GM19372 (cell line): ENCODE data around the gene MED29.

Source experiments
- ATAC-seq: cut with Tn5 transposase; IDR thresholded peaks from one replicate; pipeline ENCODE4 v1.9.1; 2021; ENCODE audit warnings: mild to moderate bottlenecking, low read depth, moderate library complexity; ENCODE audit not compliant: unreplicated experiment

Gene MED29

GRCh38 chr19:39410017-39410830 is 19.0 kb downstream of the MED29 start:
- ATAC-seq = no peak

GRCh38 chr19:39410831-39411080 is 19.6 kb downstream of the MED29 start:
- no peak for ATAC-seq

GRCh38 chr19:39411081-39411831 is 20.1 kb downstream of the MED29 start:
- ATAC-seq = no peak

- ATAC-seq = peak; percentile 10
These were observed 20.6 kb downstream of the MED29 start for GRCh38 chr19:39411832-39412099.

GRCh38 chr19:39412100-39412866 is 21.1 kb downstream of the MED29 start, which contains the start of gene PLEKHG2:
Gene PLEKHG2, plus strand, starts transcription at chr19:39412669. Its CDS starts 1,418 bp downstream, at chr19:39414087.
- peak; percentile 59 for ATAC-seq

GRCh38 chr19:39412867-39413271 is 21.7 kb downstream of the MED29 start:
- no peak for ATAC-seq

GRCh38 chr19:39413272-39413910 is 22.2 kb downstream of the MED29 start:
- ATAC-seq = no peak

GRCh38 chr19:39413911-39414608 is 22.9 kb downstream of the MED29 start:
- ATAC-seq = no peak

GRCh38 chr19:39415111-39416046 is 24.2 kb downstream of the MED29 start:
- no peak for ATAC-seq

- no peak for ATAC-seq
These were observed 25.3 kb downstream of the MED29 start for GRCh38 chr19:39416152-39417120.

- ATAC-seq = no peak
These were observed 26.4 kb downstream of the MED29 start for GRCh38 chr19:39417463-39418181.

GRCh38 chr19:39419003-39419402 is 27.8 kb downstream of the MED29 start:
- ATAC-seq = no peak

- no peak for ATAC-seq
These were observed 29.6 kb downstream of the MED29 start for GRCh38 chr19:39420769-39421168.

GRCh38 chr19:39422020-39422419 is 30.8 kb downstream of the MED29 start:
- ATAC-seq = no peak

- no peak for ATAC-seq
These were observed 32.3 kb downstream of the MED29 start for GRCh38 chr19:39423258-39424086.

- ATAC-seq = no peak
These were observed 33.8 kb downstream of the MED29 start for GRCh38 chr19:39424934-39425333.

- no peak for ATAC-seq
These were observed 34.6 kb downstream of the MED29 start for GRCh38 chr19:39425744-39426143.
